H9 (cell line): ENCODE measurements around the gene ATP1A2. TPM values are rescaled to one million over a fixed set of nuclear protein-coding genes. Genes with fewer than 3 reads are reported as not detected.

ENCODE experiments used
- DNase-seq: peaks from one replicate; pipeline ENCODE4 v3.0.0-alpha.2; 2017
- H2AFZ ChIP-seq: one replicate; pipeline ENCODE4 v1.6.1; 2013; ENCODE audit warnings: mild to moderate bottlenecking, low read length, control low read depth, moderate library complexity
- H2AK5ac ChIP-seq: 2 replicates; pipeline ENCODE4 v1.6.1; 2013; ENCODE audit warnings: low read length, control low read depth, mixed read lengths; ENCODE audit not compliant: insufficient read length
- H2BK120ac ChIP-seq: one replicate; pipeline ENCODE4 v1.6.1; 2013; ENCODE audit warnings: low read depth, mild to moderate bottlenecking, low read length, control low read depth, inconsistent platforms; ENCODE audit not compliant: poor library complexity, severe bottlenecking
- H2BK12ac ChIP-seq: 2 replicates; pipeline ENCODE4 v1.6.1; 2013; ENCODE audit warnings: low read length, control low read depth, mixed read lengths, low read depth; ENCODE audit not compliant: insufficient read length
- H2BK15ac ChIP-seq: 2 replicates; pipeline ENCODE4 v1.6.1; 2013; ENCODE audit warnings: low read depth, low read length, control low read depth
- H2BK20ac ChIP-seq: one replicate; pipeline ENCODE4 v1.6.1; 2013; ENCODE audit warnings: low read depth, mild to moderate bottlenecking, low read length, control low read depth, inconsistent platforms; ENCODE audit not compliant: poor library complexity, severe bottlenecking
- H2BK5ac ChIP-seq: 2 replicates; pipeline ENCODE4 v1.6.1; 2013; ENCODE audit warnings: low read length, control low read depth, mixed read lengths; ENCODE audit not compliant: insufficient read length
- H3K14ac ChIP-seq: 2 replicates; pipeline ENCODE4 v1.6.1; 2013; ENCODE audit warnings: low read length, control low read depth; ENCODE audit not compliant: insufficient read depth
- H3K18ac ChIP-seq: 2 replicates; pipeline ENCODE4 v1.6.1; 2013; ENCODE audit warnings: low read depth, mild to moderate bottlenecking, mixed read lengths, low read length, control low read depth; ENCODE audit not compliant: insufficient read length
- H3K23ac ChIP-seq: 2 replicates; pipeline ENCODE4 v1.6.1; 2013; ENCODE audit warnings: low read length, control low read depth, mixed read lengths, low read depth; ENCODE audit not compliant: insufficient read length
- H3K23me2 ChIP-seq: 2 replicates; pipeline ENCODE4 v1.6.1; 2013; ENCODE audit warnings: low read depth, mild to moderate bottlenecking, mixed read lengths, low read length, control low read depth; ENCODE audit not compliant: insufficient read length, poor library complexity, severe bottlenecking
- H3K27ac ChIP-seq: 2 replicates; pipeline ENCODE4 v1.5.1; 2013; ENCODE audit warnings: low read length, control low read depth, mixed read lengths, low read depth; ENCODE audit not compliant: insufficient read length
- H3K27me3 ChIP-seq: 2 replicates; pipeline ENCODE4 v1.6.1; 2013; ENCODE audit warnings: low read length, control low read depth, inconsistent platforms; ENCODE audit not compliant: insufficient read depth
- H3K4ac ChIP-seq: 2 replicates; pipeline ENCODE4 v1.6.1; 2013; ENCODE audit warnings: low read depth, mild to moderate bottlenecking, control low read depth, inconsistent platforms, low read length, moderate library complexity
- H3K4me1 ChIP-seq: 2 replicates; pipeline ENCODE4 v1.6.1; 2013; ENCODE audit warnings: low read length, control low read depth, inconsistent platforms; ENCODE audit not compliant: insufficient read depth
- H3K4me2 ChIP-seq: 2 replicates; pipeline ENCODE4 v1.6.1; 2013; ENCODE audit warnings: low read length, control low read depth, mixed read lengths; ENCODE audit not compliant: insufficient read length, insufficient read depth
- H3K56ac ChIP-seq: 2 replicates; pipeline ENCODE4 v1.6.1; 2013; ENCODE audit warnings: low read depth, mild to moderate bottlenecking, mixed read lengths, low read length, control low read depth; ENCODE audit not compliant: insufficient read length
- H3K79me1 ChIP-seq: 2 replicates; pipeline ENCODE4 v1.6.1; 2013; ENCODE audit warnings: low read depth, mild to moderate bottlenecking, moderate library complexity, low read length, control low read depth, inconsistent platforms; ENCODE audit not compliant: insufficient read depth, poor library complexity, severe bottlenecking
- H3K79me2 ChIP-seq: 2 replicates; pipeline ENCODE4 v1.6.1; 2013; ENCODE audit warnings: low read length, control low read depth, inconsistent platforms; ENCODE audit not compliant: insufficient read depth
- H3K9ac ChIP-seq: 2 replicates; pipeline ENCODE4 v1.6.1; 2013; ENCODE audit warnings: low read length, control low read depth, mixed read lengths; ENCODE audit not compliant: insufficient read length; ENCODE audit errors: extremely low read depth
- H3K9me3 ChIP-seq: one replicate; pipeline ENCODE4 v1.6.1; 2013; ENCODE audit warnings: low read depth, low read length, inconsistent platforms; ENCODE audit not compliant: control insufficient read depth
- H3T11ph ChIP-seq: one replicate; pipeline ENCODE4 v1.6.1; 2013; ENCODE audit warnings: mild to moderate bottlenecking, low read length, control low read depth, inconsistent platforms
- H4K20me1 ChIP-seq: one replicate; pipeline ENCODE4 v1.6.1; 2013; ENCODE audit not compliant: control insufficient read depth, insufficient read length, insufficient read depth
- H4K5ac ChIP-seq: 2 replicates; pipeline ENCODE4 v1.6.1; 2013; ENCODE audit warnings: low read depth, mild to moderate bottlenecking, mixed read lengths, low read length, control low read depth; ENCODE audit not compliant: insufficient read length
- H4K8ac ChIP-seq: replicated peaks from 2 replicates; pipeline ENCODE4 v1.6.1; 2013; ENCODE audit warnings: low read length, control low read depth, mixed read lengths, low read depth; ENCODE audit not compliant: insufficient read length
- H4K91ac ChIP-seq: 2 replicates; pipeline ENCODE4 v1.6.1; 2013; ENCODE audit warnings: low read depth, mild to moderate bottlenecking, moderate library complexity, mixed read lengths, low read length, control low read depth; ENCODE audit not compliant: insufficient read length
- H3K27ac Mint-ChIP-seq, 3 experiments: 2 replicates in 2 of 3; 3 replicates in 1 of 3; pipeline ENCODE4 v1.8.0; 2020 to 2021; ENCODE audit warnings: mixed read lengths in 3 of 3, mild to moderate bottlenecking in 1 of 3, moderate library complexity in 1 of 3
- H3K27me3 Mint-ChIP-seq: 2 replicates; pipeline ENCODE4 v1.8.0; 2021; ENCODE audit warnings: low read depth, mild to moderate bottlenecking, moderate library complexity, mixed read lengths
- H3K36me3 Mint-ChIP-seq, 3 experiments: 2 replicates in 2 of 3; 3 replicates in 1 of 3; pipeline ENCODE4 v1.8.0; 2020 to 2021; ENCODE audit warnings: low read depth in 3 of 3, mixed read lengths in 3 of 3; ENCODE audit not compliant: insufficient read depth in 1 of 3
- H3K4me1 Mint-ChIP-seq, 2 experiments: 2 replicates each; pipeline ENCODE4 v1.8.0; 2020; ENCODE audit warnings: mixed read lengths in 2 of 2
- H3K4me3 Mint-ChIP-seq, 2 experiments: 2 replicates in 1 of 2; 3 replicates in 1 of 2; pipeline ENCODE4 v1.8.0; 2020 to 2021; ENCODE audit warnings: mild to moderate bottlenecking in 2 of 2, mixed read lengths in 2 of 2, moderate library complexity in 1 of 2
- H3K9me3 Mint-ChIP-seq, 2 experiments: 2 replicates in 1 of 2; 3 replicates in 1 of 2; pipeline ENCODE4 v1.8.0; 2020; ENCODE audit warnings: mild to moderate bottlenecking in 2 of 2, mixed read lengths in 2 of 2, moderate library complexity in 1 of 2
- WGBS: extraction: QIAGEN DNeasy Blood & Tissue Kit; methylation state at CpG from one replicate; pipeline ENCODE4 v1.1.7; 2013; ENCODE audit warnings: missing lambda C conversion rate, low lambda C conversion rate, mixed read lengths; ENCODE audit not compliant: insufficient read length; ENCODE audit errors: extremely low coverage; 5-methylcytosine and 5-hydroxymethylcytosine counted together
- total RNA-seq: library from RNA; stranded (reverse); gene quantifications from 2 replicates; pipeline ENCODE4 v1.2.1, GENCODE V29; 2021
- TF ChIP-seq, protein P1 (sequence below): fragments of 200-600 bp; sonication (generic); conservative IDR thresholded peaks from 3 replicates; pipeline ENCODE4 v1.8.0; 2021; ENCODE audit warnings: antibody characterized with exemption, mild to moderate bottlenecking

ATP1A2 gene
- total RNA-seq, 1 experiment from 2014 or later, result 3.0 TPM

DNA sequence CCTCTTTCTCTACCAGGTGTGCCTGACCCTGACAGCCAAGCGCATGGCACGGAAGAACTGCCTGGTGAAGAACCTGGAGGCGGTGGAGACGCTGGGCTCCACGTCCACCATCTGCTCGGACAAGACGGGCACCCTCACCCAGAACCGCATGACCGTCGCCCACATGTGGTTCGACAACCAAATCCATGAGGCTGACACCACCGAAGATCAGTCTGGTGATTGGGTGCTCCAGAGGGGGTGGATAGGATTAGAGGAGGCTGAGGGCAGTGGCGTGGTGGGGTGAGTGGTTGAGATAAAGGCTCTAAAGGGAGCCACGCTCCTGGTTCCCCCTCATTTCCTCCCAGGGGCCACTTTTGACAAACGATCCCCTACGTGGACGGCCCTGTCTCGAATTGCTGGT, 13.1 kb downstream of the ATP1A2 start:
- Histone ChIP-seq H3K18ac (no peak overlapping the region), H3K4ac (no peak overlapping the region), H3K23ac (no peak overlapping the region), H3K9ac (no peak overlapping the region), H4K8ac (no peak overlapping the region), H3K79me2 (no peaks in the 10 kb centered on the region), H2BK20ac (no peak overlapping the region), H3K4me1 (no peaks in the 10 kb centered on the region; the same call in 1 of the 2 replicates), H2AK5ac (no peak overlapping the region), H4K91ac (no peak overlapping the region), H2BK5ac (no peak overlapping the region), H2BK15ac (no peak overlapping the region), H3K27ac (no peak overlapping the region), H3K4me2 (no peak overlapping the region), H3K14ac (no peak overlapping the region), H3K79me1 (no peaks in the 10 kb centered on the region), H2AFZ (no peak overlapping the region), H3K56ac (no peak overlapping the region), H3K23me2 (no peaks in the 10 kb centered on the region), H3K9me3 (no peaks in the 10 kb centered on the region), H2BK12ac (no peak overlapping the region), H3T11ph (no peak overlapping the region), H4K20me1 (no peaks in the 10 kb centered on the region), H2BK120ac (no peak overlapping the region), H4K5ac (no peak overlapping the region), H3K27me3 (no peaks in the 10 kb centered on the region)
- WGBS, result no CpG with 5 or more reads among the region's 18 CpGs
- DNase-seq, result no peak
- TF ChIP-seq, protein P1, sequence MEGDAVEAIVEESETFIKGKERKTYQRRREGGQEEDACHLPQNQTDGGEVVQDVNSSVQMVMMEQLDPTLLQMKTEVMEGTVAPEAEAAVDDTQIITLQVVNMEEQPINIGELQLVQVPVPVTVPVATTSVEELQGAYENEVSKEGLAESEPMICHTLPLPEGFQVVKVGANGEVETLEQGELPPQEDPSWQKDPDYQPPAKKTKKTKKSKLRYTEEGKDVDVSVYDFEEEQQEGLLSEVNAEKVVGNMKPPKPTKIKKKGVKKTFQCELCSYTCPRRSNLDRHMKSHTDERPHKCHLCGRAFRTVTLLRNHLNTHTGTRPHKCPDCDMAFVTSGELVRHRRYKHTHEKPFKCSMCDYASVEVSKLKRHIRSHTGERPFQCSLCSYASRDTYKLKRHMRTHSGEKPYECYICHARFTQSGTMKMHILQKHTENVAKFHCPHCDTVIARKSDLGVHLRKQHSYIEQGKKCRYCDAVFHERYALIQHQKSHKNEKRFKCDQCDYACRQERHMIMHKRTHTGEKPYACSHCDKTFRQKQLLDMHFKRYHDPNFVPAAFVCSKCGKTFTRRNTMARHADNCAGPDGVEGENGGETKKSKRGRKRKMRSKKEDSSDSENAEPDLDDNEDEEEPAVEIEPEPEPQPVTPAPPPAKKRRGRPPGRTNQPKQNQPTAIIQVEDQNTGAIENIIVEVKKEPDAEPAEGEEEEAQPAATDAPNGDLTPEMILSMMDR, result no peak
- no peaks in the 10 kb centered on the region for H3K9me3 Mint-ChIP-seq
- peaks cover 6 to 11% of the 10 kb centered on the region in 2 experiments for H3K4me1 Mint-ChIP-seq
- H3K27ac Mint-ChIP-seq, result no peak overlapping the region
- H3K36me3 Mint-ChIP-seq, result peaks cover 0 to 72% (median 69%) of the 10 kb centered on the region in 3 experiments; a peak in 5 of 7 replicates
- H3K27me3 Mint-ChIP-seq, result peaks cover 2% of the 10 kb centered on the region
- no peak overlapping the region for H3K4me3 Mint-ChIP-seq
